Fibroblast of gingiva (primary cell): Measurements from ENCODE around the gene UMODL1.

Experiments
- DNase-seq: peaks from one replicate; pipeline ENCODE4 v3.0.0-alpha.2; 2011; ENCODE audit warnings: low read depth

Gene UMODL1

DNA sequence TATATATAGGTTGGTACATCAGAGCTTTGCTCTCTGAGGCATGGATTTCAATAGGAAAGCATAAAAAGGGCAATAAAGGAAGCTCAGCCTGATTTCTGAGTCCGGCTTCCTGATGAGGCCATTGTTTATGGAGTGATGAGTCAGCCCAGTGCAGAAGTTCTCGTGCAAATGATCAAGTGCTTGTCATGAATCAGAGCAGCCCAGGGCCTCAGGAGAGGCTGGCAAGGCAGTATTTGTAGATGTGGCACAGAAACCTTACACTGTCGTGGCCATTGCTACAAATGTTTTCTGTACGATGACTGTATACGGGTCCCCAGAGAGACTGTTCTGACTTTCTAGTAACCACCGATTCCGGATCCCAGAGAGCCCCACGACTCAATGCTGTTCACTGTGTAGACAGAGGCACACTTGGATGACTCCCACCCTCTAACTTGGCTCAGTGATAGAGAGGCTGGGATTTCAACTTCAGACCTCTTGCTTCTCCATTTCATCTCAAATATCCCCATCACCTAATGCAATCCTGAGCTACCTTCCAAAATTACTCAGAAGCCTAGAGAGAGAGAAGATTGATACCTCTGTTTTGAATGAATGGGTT, 26.8 kb downstream of the UMODL1 start:
- peak; percentile 96 for DNase-seq

DNA sequence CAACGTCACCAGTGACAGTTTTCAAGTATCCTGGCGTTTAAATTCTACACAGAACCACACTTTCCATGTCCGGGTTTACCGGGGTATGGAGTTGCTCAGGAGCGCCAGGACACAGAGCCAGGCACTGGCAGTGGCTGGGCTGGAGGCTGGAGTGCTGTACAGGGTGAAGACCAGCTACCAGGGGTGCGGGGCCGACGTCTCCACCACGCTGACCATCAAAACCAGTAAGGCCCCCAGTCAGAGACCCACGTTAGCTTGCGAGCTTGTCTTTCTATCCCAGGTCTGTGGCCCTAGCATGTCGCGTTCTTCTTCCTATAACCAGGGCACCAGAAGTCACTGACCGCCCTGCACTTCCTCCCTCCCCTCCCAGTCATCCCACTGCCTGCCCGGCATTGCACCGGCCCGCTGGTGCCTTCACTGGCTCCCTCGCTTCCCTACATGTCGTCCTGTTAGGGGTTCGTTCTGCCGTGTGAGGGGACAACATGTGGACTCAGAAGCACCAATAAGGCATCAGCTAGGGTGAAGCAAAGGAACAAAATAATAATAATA, 27.9 kb downstream of the UMODL1 start:
- no peak for DNase-seq

DNA sequence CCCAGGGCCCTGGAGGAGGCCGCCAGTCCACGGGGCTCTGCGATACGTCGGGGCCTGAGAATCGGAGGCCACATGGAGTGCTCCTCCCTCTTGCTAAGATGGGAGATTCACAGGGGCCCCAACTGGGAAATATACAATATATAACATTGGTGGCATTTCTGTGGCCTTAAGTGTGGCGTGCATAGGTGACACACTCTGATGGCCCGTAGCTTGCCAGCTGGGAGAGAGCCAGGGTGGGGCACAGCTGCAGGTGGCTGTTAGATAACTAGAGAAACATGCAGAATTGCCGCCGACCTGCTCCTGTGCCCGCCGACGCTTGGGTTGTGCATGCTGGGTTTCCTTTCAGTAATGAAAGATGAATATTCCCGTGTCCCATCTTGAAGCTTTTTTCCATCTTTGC, 30.1 kb downstream of the UMODL1 start:
- no peak for DNase-seq

DNA sequence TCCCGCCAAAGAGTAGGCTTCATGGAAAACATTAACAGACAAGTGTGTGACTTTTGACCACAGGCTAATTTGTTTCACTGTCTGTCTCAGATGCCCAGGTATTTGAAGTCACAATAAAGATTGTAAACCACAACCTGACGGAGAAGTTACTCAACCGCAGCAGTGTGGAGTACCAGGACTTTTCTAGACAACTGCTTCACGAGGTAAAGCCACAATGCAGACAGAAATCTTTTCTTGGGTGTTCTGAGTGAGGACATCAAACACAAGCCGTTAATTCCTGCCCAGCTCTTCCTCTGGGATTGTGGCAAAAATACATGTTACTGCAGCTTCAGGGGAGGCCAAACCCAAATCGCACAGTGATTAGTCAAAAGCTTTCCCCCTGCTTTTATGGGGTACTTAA, 31.0 kb downstream of the UMODL1 start:
- DNase-seq: no peak

DNA sequence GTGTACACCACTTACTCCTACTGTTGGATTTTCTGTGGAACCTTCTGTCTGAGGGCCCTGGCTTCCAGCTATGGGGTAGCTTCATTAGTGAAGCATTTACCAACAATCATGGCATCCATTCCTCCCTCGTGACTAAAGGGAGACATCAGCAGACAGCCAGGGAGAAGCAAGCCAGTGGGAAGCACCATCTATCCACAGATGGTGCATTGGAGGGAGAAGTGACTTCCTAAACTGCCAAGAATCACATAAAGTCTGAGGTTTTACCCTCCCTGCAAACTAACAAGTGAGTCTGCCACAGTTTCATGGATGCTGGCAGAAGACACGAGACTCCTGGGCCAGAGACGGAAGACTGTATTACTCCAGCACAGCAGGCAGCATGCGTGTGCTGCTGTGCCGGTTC, 31.4 kb downstream of the UMODL1 start:
- DNase-seq: no peak

DNA sequence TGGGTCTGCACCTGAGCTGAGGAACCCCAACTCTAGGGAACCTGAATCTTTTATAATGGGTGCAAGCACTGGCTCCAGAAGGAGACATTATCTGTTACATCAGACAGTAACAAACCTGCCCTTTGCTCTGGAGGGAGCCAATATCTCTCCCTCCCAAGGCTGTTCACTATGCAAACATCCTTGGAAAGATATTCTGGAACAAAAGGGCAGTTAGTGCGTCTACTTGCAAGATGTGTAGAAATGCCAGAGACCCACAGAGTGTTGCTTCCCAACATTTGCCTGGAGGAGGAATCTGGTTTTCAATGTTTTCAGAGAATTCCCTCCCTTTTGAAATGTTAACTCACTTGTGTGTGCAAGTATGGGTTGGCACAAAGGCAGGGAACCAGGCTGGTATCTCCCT, 31.9 kb downstream of the UMODL1 start:
- no peak for DNase-seq

DNA sequence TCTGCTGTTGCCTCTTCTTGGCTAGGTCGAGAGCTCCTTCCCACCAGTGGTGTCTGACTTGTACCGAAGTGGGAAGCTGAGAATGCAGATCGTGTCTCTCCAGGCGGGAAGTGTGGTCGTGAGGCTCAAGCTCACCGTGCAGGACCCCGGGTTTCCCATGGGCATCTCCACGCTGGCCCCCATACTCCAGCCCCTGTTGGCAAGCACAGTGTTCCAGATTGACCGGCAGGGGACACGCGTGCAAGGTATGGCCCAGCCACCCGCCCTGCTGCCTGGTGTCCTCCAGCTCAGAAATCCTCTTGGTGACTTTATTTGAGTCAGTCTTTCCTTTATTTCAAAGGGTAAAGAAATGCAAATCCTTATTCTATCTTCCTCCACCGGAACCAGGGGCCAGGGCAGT, 32.7 kb downstream of the UMODL1 start:
- no peak for DNase-seq

DNA sequence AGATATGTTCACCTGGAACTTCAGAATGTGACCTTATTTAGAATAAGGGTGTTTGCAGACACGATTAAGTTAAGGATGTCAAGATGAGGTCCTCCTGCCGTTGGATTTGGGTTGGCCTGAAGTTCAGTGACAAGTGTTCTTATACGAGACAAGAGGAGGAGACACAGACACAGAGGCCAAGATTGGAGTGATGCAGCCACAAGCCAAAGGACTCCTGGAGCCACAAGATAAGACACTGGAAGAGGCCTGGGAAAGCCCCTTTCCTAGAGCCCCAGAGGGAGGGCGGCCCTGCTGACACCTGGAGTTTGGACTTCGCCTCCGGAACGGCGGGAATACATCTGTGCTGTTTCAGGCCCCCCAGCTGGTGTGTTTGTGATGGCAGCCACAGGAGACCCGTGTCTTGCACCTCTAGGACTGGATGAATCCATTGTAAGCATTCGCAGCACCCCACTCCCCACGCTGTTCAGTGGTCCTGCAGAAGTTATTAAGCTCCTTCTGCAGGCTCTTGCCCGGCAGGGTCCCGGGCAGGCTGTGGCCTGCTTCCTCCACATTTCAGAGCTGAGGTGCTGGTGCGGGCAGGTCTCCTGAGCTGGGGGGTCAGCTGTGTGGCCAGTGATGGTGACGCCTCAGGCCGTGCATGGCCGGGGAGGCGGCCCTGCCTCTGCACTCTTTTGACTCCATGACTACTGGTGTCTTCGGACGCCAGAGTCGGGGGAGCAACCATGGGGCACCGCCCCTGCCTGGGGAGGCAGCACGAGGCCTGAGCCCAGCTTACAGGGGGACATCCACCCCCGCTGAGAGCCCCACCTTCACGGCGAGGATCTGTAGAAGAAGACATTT, 34.6 kb downstream of the UMODL1 start:
- DNase-seq: no peak

DNA sequence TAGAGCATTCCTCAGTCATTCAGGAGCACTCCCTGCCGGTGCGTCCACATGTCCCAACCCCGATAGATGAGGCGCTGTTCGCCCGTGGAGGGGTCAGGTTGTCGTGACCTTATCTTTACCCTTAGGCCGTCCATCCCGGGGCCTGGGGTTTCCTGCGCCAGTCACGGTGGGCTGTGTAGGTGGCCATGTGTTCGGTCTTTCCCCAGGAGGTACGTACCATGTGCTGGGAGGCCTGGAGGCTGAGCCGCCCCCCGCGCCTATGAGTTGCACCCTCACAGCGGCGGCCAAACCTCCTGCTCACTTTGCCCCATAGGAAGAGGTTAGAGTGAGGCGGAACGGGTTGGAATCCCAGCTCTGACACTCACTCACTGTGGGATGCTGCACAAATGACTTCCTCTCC, 35.3 kb downstream of the UMODL1 start:
- DNase-seq: no peak

DNA sequence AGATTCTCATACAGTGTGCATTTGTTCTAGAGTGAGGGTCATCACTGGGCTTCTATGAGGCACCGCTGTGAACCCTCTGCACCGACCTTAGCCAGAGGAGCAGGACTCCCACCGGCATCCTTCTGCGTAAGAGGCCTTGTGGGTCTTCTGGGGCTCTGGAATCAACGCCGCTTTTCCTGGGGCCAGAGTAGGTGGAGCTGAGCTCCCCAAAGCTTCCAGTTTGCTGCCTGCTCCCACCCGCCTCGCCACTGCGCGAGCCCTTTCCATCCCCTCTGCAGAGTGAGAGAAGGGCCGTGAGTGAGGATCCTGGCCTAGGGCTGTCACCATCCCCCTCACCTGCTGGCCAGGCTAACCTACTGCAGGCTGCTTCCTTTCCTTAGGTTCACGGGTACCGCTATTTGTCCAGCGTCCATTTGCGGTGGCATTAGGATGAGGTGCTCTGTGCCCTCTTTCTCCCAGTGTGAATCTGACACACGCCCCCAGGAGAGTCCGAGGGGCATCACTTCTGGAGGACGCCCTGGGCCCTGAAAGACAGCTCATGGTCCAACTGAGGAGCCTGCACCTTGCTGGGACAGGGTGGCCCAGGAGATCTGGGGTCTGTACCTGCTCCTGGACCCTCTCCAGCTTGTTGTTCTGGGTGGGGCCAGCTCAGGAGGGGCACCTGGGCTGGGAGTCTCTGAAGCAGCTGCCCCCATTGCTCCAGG, 36.2 kb downstream of the UMODL1 start:
- DNase-seq: no peak

DNA sequence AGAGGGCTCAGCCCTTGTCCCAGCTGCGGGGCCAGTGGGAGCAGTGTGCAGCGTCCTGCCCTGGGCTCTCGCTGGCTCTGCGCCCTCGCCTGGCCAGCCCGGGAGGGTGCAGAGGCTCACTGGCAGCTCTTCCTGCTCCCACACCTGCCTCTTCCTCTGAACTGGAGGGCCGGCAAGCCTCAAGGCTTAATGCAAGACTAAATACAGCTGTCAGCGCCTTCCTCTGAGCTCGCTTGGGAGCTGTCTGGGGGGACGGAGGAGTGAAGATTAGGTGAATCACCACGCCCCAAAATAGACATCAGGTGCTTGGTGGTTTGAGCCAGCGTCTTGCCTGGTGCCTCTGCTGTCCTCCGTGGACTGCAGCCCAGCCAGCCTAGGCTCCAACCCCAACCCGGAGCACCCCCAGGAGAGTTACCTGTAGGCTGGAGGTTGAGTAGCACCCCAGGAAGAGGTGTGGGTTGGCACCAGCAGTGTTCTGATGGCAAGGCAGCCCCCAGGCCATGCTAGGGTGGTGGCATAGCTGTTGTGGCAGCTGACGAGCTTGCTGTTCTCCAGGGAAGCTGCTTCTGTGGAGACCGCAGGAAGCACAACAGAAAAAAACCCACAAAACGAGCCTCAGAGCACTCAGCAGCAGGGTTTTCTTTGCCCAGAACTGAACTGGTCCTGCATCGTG, 36.9 kb downstream of the UMODL1 start:
- no peak for DNase-seq

DNA sequence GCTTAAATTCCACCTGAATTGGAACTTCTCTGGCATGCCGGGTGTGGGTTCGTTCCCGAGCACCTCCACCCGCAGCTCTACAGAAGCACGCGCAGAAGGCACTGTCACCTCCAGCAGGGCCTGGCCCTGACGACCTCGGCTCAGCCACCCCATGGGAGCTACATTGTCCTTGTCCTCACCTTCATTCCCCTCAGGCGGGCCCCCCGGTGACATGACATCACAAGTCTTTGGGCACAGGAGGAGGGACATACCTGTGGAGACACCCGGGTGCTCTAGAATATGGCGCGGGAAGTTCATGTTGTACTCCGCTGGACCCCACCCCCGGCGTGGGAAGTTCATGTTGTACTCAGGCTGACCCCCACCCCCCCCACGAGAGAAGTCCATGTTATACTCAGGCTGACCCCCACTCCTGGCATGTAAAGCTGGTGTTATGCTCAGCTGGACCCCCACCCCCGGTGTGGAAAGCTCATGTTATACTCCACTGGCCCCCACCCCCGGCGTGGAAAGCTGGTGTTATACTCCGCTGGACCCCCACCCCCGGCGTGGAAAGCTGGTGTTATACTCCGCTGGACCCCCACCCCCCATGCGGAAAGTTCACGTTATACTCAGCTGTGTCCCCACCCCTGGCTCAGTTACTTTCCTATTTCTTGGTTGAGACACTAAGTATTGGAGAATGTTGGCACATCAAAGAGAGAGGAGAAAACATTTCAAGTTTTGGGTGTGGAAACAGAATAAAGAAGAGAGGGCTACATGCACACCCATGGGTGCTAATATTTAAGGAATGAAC, 37.6 kb downstream of the UMODL1 start:
- no peak for DNase-seq

DNA sequence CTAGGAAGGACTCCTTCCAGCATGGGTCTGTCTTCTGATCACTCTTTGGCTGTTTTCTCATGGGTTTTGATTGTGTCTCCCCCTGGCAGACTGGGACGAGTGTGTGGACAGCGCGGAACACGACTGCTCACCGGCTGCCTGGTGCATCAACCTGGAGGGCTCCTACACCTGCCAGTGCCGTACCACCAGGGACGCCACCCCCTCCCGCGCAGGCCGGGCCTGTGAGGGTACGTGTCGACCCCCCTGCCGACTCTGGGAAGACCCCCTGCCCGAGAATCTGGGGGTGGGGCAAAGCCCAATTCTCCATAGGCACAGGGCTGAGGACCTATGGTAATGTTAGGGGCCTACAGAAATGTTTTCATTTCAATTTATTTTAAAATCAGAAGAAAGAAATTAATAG, 38.4 kb downstream of the UMODL1 start:
- DNase-seq: no peak

DNA sequence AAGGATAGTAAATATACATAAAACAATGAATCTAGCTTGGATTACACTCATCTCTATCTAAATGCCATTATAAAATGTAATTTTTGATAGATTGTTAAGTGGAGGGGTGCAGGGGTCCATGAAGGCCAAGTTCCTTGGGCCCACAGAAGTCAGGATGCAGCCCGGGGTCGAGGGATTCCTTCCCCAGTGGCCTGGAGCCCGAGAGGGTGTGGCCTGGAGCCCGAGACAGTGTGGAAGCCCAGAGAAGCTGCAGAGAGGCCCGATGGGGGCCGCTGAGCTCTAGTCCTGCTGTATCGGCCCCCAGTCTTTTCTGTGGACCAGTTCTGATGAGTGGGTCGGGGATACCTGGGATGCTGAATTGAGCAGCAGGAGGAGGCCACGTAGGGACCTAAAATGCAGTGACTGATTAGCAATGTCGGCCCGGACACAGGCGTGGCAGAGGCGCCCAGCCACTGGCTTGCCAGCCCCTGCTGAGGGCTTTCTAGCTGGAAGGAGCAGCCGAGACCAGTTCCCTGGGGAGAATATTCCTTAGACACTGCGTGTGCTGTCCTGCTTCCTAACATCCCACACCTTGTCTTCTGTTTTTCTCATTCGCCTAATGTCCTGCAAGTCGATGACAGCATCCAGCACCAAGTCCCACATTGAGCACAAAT, 38.9 kb downstream of the UMODL1 start:
- no peak for DNase-seq

DNA sequence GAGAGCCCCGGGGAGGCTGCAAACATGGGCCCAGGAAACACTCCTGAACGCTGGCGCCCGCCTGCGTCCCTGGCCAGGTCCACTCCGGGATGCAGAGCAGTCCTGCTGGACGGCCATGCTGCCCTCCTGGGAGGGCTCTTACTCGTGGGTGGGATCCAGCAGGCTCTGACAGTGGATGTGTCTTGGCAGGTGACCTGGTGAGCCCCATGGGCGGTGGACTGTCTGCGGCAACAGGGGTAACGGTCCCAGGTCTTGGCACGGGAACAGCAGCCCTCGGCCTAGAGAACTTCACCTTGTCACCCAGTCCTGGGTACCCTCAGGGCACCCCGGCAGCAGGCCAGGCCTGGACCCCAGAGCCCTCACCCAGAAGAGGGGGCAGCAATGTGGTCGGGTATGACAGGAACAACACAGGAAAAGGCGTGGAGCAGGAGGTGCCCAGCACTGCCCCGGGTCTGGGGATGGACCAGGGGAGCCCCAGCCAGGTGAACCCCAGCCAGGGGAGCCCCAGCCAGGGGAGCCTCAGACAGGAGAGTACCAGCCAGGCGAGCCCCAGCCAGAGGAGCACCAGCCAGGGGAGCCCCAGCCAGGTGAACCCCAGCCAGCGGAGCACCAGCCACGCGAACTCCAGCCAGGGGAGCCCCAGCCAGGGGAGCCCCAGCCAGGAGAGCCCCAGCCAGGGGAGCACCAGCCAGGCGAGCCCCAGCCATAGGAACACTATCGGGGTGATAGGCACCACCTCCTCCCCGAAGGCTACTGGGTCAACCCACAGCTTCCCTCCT, 39.8 kb downstream of the UMODL1 start:
- no peak for DNase-seq

DNA sequence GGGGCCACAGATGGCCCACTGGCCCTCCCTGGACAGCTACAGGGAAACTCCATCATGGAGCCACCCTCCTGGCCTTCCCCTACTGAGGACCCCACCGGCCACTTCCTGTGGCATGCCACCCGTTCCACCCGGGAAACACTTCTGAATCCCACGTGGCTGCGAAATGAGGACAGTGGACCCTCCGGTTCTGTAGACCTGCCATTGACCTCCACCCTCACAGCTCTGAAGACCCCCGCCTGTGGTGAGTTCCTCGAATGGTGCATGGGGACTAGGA, 40.3 kb downstream of the UMODL1 start:
- DNase-seq: no peak

DNA sequence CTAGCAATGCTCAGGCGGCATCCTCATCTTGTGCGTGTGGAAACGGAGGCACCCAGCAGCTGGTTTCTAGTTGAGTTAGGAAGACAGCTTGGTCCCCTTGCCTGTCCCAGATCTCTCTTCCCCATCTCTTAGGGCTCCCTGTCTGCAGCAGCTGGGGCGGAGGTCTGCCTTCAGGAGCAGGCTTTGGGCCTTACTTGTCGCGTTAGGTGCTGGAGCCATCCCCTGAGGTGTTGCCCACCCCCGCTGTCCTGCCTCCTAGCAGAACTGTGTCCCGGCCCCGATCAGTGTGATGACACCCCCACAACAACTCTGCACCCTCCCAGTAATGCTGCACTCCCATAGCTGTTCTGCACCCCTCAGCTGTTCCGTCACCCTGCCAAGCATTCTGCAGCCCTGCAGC, 40.7 kb downstream of the UMODL1 start:
- DNase-seq: no peak

DNA sequence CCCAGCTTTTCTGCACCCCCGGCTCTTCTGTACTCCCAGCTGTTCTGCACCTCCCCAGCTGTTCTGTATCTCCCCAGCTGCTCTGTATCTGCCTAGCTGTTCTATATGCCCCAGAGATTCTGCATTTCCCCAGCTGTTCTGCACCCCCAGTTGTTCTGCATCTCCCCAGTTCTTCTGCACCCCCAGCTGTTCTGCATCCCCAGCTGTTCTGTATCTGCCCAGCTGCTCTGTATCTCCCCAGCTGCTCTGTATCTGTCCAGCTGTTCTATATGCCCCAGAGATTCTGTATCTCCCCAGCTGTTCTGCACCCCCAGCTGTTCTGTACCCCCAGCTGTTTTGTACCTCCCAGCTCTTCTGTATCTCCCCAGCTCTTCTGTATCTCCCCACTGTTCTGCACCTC, 41.1 kb downstream of the UMODL1 start:
- DNase-seq: no peak

DNA sequence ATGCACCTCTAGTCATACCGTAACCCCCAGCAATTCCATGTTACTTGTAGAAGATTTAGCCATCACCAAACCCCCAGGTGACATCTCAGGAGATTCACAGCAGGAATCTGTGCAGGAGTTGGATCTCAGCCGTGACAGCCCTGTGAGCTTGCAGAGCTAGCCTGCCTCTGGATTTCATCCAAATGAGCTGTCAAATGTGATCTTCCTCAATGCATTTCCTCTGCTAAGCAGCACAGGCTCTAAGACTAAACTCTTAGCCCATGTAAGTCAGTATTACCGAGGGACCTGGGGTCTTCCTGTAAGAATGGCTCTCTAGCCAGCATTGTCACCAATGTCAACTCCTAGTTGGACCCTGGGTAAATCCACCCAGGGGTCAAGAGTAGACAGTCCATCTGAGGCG, 41.7 kb downstream of the UMODL1 start:
- DNase-seq: peak; percentile 38

DNA sequence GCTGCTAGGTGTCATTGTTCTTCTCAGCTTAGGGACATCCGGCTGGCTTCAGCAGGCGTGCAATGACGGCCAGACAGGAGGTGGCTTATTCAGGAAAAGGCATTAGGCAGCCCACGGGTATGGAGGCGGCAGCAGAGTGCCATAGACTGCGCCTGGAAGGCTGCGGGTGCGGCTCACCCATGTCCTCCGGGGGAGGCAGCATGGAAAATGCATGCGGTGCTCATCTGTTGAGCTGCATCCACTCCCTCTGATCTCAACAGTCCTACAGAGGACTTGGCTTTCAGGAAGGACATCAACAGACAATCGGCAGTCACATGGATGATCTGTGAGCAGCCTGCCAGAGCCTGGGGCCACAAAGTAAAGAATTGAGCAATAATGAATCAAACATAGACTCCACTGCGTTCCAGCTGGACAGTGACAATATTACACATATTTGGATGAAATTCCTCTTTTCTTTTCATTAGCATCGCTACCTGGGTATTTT, 42.9 kb downstream of the UMODL1 start:
- peak; percentile 66 for DNase-seq
